Gastrocnemius medialis (tissue), 4 donors: Measurements from ENCODE around the gene KLF11. TPM values are rescaled to one million over a fixed set of nuclear protein-coding genes. Genes with fewer than 3 reads are reported as not detected.
"Not testable (repeated sequence)": the region's sequence is repeated elsewhere in the genome, so short reads cannot be mapped to it uniquely, and the experiment has no call there.

Source experiments
- ATAC-seq, 2 donors: fragments of 150-250 bp; one replicate each; pipeline ENCODE4 v1.9.1; 2016
- DNase-seq, 2 donors: peaks; one replicate each; pipeline ENCODE4 v3.0.0-alpha.2; 2019
- H3K27ac ChIP-seq, 4 donors: fragments of 200-600 bp; sonication (generic); 1 replicate in 1 of 4; 2 replicates in 3 of 4; pipeline ENCODE4 v1.5.1; 2016 to 2018; ENCODE audit warnings: mild to moderate bottlenecking in 2 of 4, moderate library complexity in 1 of 4
- H3K27me3 ChIP-seq, 3 donors: fragments of 200-600 bp; sonication (generic) in 2 of 3; 1 replicate in 1 of 3; 2 replicates in 2 of 3; pipeline versions ENCODE4 v1.5.1 to v1.6.0; 2016 to 2019; ENCODE audit warnings: mild to moderate bottlenecking in 1 of 3, moderate library complexity in 1 of 3
- H3K36me3 ChIP-seq, 2 donors: fragments of 200-600 bp; sonication (generic) in 1 of 2; one replicate each; pipeline ENCODE4 v1.5.1; 2017 to 2018
- H3K4me1 ChIP-seq, 2 donors: fragments of 200-600 bp; sonication (generic) in 1 of 2; one replicate each; pipeline ENCODE4 v1.5.1; 2016 to 2017; ENCODE audit warnings: mild to moderate bottlenecking in 2 of 2
- H3K4me3 ChIP-seq, 4 donors: fragments of 200-600 bp; sonication (generic) in 3 of 4; 1 replicate in 1 of 4; 2 replicates in 3 of 4; pipeline ENCODE4 v1.5.1; 2016 to 2019; ENCODE audit warnings: mild to moderate bottlenecking in 2 of 4
- H3K9me3 ChIP-seq, 3 donors: fragments of 200-600 bp; sonication (generic) in 2 of 3; 1 replicate in 1 of 3; 2 replicates in 2 of 3; pipeline ENCODE4 v1.5.1; 2016 to 2019
- CTCF ChIP-seq, 5 experiments: fragments of 450-650 bp in 3 of 5; fragments of 200-600 bp in 2 of 5; sonication (generic) in 2 of 5; IDR thresholded peaks in 4 of 5; conservative IDR thresholded peaks in 1 of 5; 1 replicate in 4 of 5; 2 replicates in 1 of 5; pipeline ENCODE4 v1.5.1; 2016 to 2019; ENCODE audit warnings: antibody characterized with exemption in 5 of 5, mild to moderate bottlenecking in 3 of 5, moderate library complexity in 3 of 5
- POLR2A ChIP-seq, 2 donors: fragments of 450-650 bp; IDR thresholded peaks; one replicate each; pipeline ENCODE4 v1.6.1; 2017; ENCODE audit warnings: antibody characterized with exemption in 2 of 2, mild to moderate bottlenecking in 2 of 2, moderate library complexity in 2 of 2
- in situ Hi-C, 4 donors: fragments of 200-750 bp; cut with MboI; loops; one replicate each; pipeline versions ENCODE4 v1.15.0 to v1.8.0; 2017; ENCODE audit warnings: low sequenced_read_pairs in 4 of 4
- intact Hi-C: fragments of 100-400 bp; cut with DNase I; formaldehyde crosslinking; loops from one replicate; pipeline ENCODE4 v1.15.1; 2023; ENCODE audit warnings: low total_unique reads
- total RNA-seq, 4 donors: library from RNA; depleted of rRNA; stranded (reverse); fragments of >200 nt; gene quantifications; one replicate each; pipeline versions ENCODE4 v1.1.0 to v1.2.3, GENCODE V29; 2016

KLF11 gene
- total RNA-seq, 4 donors from 2014 or later = 7.6 to 18.3 (median 12.9) TPM

GRCh38 chr2:10087360-10087759, 44.0 kb downstream of the KLF11 start:
- H3K36me3 ChIP-seq = no peaks in the 10 kb centered on the region
- in situ Hi-C loops (no loop called here), intact Hi-C loops (no loop called here)
- no peak overlapping the region for H3K4me3 ChIP-seq
- no peaks in the 10 kb centered on the region for H3K4me1 ChIP-seq
- H3K27ac ChIP-seq = no peak overlapping the region
- TF ChIP-seq CTCF (IDR thresholded peaks at IDR 0.05 in 4 of 5, conservative IDR thresholded peaks at IDR 0.05 in 1 of 5) (no peak), POLR2A (IDR thresholded peaks at IDR 0.05) (no peak)
- no peak for ATAC-seq
- H3K9me3 ChIP-seq = no peaks in the 10 kb centered on the region
- H3K27me3 ChIP-seq = peaks cover 18 to 30% (median 19%) of the 10 kb centered on the region in 3 donors
- DNase-seq = no peak

- Histone ChIP-seq H3K9me3 (no peaks in the 10 kb centered on the region), H3K27ac (no peak overlapping the region), H3K27me3 (peaks cover 9 to 23% (median 10%) of the 10 kb centered on the region in 3 donors), H3K4me1 (no peaks in the 10 kb centered on the region), H3K36me3 (no peaks in the 10 kb centered on the region), H3K4me3 (no peak overlapping the region)
- TF ChIP-seq POLR2A (IDR thresholded peaks at IDR 0.05) = no peak
- no peak for TF ChIP-seq CTCF (IDR thresholded peaks at IDR 0.05 in 4 of 5, conservative IDR thresholded peaks at IDR 0.05 in 1 of 5)
- intact Hi-C loops = no loop called here
- no peak for ATAC-seq
- no peak for DNase-seq
- in situ Hi-C loops = no loop called here
Observed at GRCh38 chr2:10089565-10090190, 46.3 kb downstream of the KLF11 start.

GRCh38 chr2:10091182-10091888, 48.0 kb downstream of the KLF11 start:
- Histone ChIP-seq H3K36me3 (no peaks in the 10 kb centered on the region), H3K4me1 (no peaks in the 10 kb centered on the region), H3K27ac (no peak overlapping the region), H3K4me3 (peak overlapping the region in 1 of 4 donors; percentile 22), H3K27me3 (peaks cover 9 to 23% (median 10%) of the 10 kb centered on the region in 3 donors), H3K9me3 (no peaks in the 10 kb centered on the region)
- TF ChIP-seq POLR2A (IDR thresholded peaks at IDR 0.05) (no peak), CTCF (IDR thresholded peaks at IDR 0.05 in 4 of 5, conservative IDR thresholded peaks at IDR 0.05 in 1 of 5) (no peak)
- intact Hi-C loops (no loop called here), in situ Hi-C loops (no loop called here)
- DNase-seq (no peak), ATAC-seq (no peak)

- ATAC-seq, H3K36me3 ChIP-seq, H3K4me3 ChIP-seq, H3K27ac ChIP-seq, H3K9me3 ChIP-seq, DNase-seq, in situ Hi-C loops, intact Hi-C loops, H3K4me1 ChIP-seq: not testable (repeated sequence)
- H3K27me3 ChIP-seq = peaks cover 9 to 23% (median 10%) of the 10 kb centered on the region in 3 donors
Observed at GRCh38 chr2:10091889-10092244, 48.5 kb downstream of the KLF11 start.

- intact Hi-C loops (no loop called here), in situ Hi-C loops (no loop called here)
- H3K9me3 ChIP-seq = no peaks in the 10 kb centered on the region
- no peaks in the 10 kb centered on the region for H3K36me3 ChIP-seq
- H3K27ac ChIP-seq = no peak overlapping the region
- H3K4me1 ChIP-seq = peaks cover 0 to 6% of the 10 kb centered on the region in 2 donors
- H3K27me3 ChIP-seq = peaks cover 9 to 21% (median 10%) of the 10 kb centered on the region in 3 donors
- no peak for TF ChIP-seq CTCF (IDR thresholded peaks at IDR 0.05 in 4 of 5, conservative IDR thresholded peaks at IDR 0.05 in 1 of 5)
- TF ChIP-seq POLR2A (IDR thresholded peaks at IDR 0.05) = no peak
- ATAC-seq (no peak), DNase-seq (no peak)
- no peak overlapping the region for H3K4me3 ChIP-seq
Observed at GRCh38 chr2:10094271-10094814, 51.0 kb downstream of the KLF11 start.
